ENCODE data around the gene RPL7A.
A peak's percentile ranks its signal among the peaks of the same experiment; 100 is the strongest.

DNA sequence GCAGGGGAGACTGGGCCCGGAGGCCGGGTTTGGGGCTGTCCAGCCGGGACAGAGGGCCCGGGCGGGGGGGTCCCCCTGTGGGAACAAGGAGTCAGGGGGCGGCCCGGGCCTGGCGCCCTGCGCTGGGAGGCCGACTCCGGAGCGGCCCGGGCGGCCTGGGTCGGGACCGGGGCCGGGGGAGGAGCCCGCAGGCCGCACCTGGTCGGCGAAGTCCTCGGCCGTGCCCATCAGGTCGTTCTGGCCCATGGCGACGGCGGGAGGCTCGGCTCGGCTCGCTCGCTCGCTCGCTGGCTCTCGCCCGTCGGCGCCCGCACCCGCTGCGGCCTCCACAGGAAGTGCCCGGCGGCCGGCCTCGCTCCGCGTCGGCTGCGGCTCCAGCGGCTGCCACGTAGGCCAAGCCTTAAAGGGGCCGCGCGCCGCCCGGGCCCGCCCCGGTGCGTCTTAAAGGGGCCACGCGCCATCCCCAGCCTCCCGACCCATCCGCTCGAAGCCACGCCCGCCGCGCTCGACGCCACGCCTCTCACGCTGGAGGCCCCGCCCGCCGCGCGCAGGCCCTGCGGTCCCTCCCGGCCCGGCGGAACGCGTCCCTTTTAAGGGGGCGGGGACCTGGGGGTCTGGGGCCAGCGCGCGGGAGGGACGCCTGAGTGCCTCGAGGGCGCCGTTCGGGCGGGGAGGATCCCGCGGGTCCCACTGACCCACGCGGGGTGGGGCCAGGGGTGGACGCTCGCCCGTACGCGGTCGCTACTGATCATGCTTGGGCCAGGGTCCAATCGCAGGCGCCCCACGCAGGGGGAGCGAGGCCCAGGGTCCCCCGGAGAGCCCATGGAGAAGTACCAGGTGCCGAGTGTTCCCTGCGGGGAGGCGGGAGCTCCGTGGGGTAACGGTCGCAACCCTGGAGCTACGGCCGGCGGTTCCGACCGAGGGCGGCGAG, 28.0 kb downstream of the RPL7A start, which contains the start of the genes STKLD1 and SURF4:
- TF ChIP-seq, protein P1, sequence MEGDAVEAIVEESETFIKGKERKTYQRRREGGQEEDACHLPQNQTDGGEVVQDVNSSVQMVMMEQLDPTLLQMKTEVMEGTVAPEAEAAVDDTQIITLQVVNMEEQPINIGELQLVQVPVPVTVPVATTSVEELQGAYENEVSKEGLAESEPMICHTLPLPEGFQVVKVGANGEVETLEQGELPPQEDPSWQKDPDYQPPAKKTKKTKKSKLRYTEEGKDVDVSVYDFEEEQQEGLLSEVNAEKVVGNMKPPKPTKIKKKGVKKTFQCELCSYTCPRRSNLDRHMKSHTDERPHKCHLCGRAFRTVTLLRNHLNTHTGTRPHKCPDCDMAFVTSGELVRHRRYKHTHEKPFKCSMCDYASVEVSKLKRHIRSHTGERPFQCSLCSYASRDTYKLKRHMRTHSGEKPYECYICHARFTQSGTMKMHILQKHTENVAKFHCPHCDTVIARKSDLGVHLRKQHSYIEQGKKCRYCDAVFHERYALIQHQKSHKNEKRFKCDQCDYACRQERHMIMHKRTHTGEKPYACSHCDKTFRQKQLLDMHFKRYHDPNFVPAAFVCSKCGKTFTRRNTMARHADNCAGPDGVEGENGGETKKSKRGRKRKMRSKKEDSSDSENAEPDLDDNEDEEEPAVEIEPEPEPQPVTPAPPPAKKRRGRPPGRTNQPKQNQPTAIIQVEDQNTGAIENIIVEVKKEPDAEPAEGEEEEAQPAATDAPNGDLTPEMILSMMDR (conservative IDR thresholded peaks at IDR 0.05) = no peak
- peak; percentile 97 for TF ChIP-seq ZFX (IDR thresholded peaks at IDR 0.05)

Measured in C4-2B (cell line).